ENCODE data around the gene ABCC6.
"Not testable (repeated sequence)": the region's sequence is repeated elsewhere in the genome, so short reads cannot be mapped to it uniquely, and the experiment has no call there.

Gene ABCC6

DNA sequence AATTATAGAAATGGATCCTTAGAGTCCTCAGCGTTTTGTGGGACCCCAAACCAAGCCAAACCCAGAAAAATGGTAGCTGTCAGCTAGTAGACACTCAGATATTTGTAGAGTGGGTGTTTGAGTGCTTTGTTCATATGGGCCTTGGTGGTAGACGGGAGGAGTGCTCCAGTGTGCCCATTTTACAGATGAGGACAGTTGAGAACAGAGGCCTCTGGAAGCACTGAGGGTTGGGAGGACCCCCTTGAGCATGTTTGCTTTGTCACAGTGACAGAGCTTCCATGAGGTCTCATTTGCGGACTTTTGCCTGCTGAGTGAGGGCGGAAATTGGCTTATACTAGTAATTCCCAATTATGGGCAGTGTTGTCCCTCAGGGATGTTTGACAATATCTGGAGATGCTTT lies 111.7 kb downstream of the ABCC6 start:
- Histone ChIP-seq H3K4me1 (ENCODE audit: control insufficient read depth, insufficient read depth, low read length) (no peaks in the 10 kb centered on the region), H3K9ac (ENCODE audit: low read length) (no peak overlapping the region), H3K4me3 (ENCODE audit: low read length) (no peak overlapping the region), H3K27me3 (ENCODE audit: control insufficient read depth, insufficient read depth, low read length) (no peaks in the 10 kb centered on the region), H3K9me3 (ENCODE audit: control insufficient read depth, low read length) (no peaks in the 10 kb centered on the region), H3K36me3 (ENCODE audit: control insufficient read depth, insufficient read depth, low read length) (peaks cover 6% of the 10 kb centered on the region)

DNA sequence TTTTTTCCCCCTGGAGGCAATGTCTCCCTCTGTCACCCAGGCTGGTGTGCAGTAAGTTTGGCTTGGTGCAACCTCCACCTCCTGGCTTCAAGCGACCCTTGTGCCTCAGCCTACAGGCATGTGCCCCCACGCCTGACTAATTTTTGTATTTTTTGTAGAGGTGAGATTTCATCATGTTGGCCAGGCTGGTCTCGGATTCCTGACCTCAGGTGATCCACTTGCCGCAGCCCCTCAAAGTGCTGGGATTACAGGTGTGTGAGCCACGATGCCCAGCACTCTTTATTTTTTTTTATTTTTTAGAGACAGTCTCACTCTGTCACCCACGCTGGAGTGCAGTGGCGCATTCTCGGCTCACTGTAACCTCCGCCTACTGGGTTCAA lies 113.2 kb downstream of the ABCC6 start:
- no peak overlapping the region for H3K9ac ChIP-seq (ENCODE audit: low read length)
- H3K27me3 ChIP-seq (ENCODE audit: control insufficient read depth, insufficient read depth, low read length), result no peaks in the 10 kb centered on the region
- H3K4me1 ChIP-seq (ENCODE audit: control insufficient read depth, insufficient read depth, low read length), result no peaks in the 10 kb centered on the region
- no peaks in the 10 kb centered on the region for H3K9me3 ChIP-seq (ENCODE audit: control insufficient read depth, low read length)
- peaks cover 3% of the 10 kb centered on the region for H3K36me3 ChIP-seq (ENCODE audit: control insufficient read depth, insufficient read depth, low read length)
- no peak overlapping the region for H3K4me3 ChIP-seq (ENCODE audit: low read length)

GRCh38 chr16:16109453-16110110 lies 113.7 kb downstream of the ABCC6 start:
- Histone ChIP-seq H3K27me3 (ENCODE audit: control insufficient read depth, insufficient read depth, low read length) (no peaks in the 10 kb centered on the region), H3K9ac (ENCODE audit: low read length) (no peak overlapping the region), H3K4me1 (ENCODE audit: control insufficient read depth, insufficient read depth, low read length) (no peaks in the 10 kb centered on the region), H3K36me3 (ENCODE audit: control insufficient read depth, insufficient read depth, low read length) (peaks cover 3% of the 10 kb centered on the region), H3K9me3 (ENCODE audit: control insufficient read depth, low read length) (no peaks in the 10 kb centered on the region), H3K4me3 (ENCODE audit: low read length) (no peak overlapping the region)

DNA sequence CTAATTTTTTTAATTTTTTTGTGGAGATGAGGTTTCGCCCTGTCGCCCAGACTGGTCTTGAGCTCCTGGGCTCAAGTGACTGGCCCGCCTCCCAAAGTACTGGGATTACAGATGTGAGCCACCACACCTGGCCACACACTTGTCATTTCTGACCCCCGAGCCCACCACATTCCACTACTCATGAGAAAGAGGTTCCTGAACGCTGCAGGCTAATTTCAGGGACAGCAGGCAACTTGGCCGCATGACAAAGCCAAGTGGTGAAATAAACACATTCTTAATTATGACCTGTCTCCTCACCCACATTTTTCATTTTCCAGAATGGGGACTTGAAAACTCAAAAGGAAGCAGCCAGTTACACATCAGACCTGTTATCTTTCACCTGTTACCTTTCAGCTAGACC lies 114.5 kb downstream of the ABCC6 start:
- Histone ChIP-seq H3K4me1 (ENCODE audit: control insufficient read depth, insufficient read depth, low read length) (no peaks in the 10 kb centered on the region), H3K36me3 (ENCODE audit: control insufficient read depth, insufficient read depth, low read length) (peaks cover 3% of the 10 kb centered on the region), H3K27me3 (ENCODE audit: control insufficient read depth, insufficient read depth, low read length) (no peaks in the 10 kb centered on the region), H3K4me3 (ENCODE audit: low read length) (no peak overlapping the region), H3K9me3 (ENCODE audit: control insufficient read depth, low read length) (no peaks in the 10 kb centered on the region), H3K9ac (ENCODE audit: low read length) (no peak overlapping the region)

GRCh38 chr16:16107839-16108238 lies 115.5 kb downstream of the ABCC6 start:
- Histone ChIP-seq H3K9ac (ENCODE audit: low read length) (no peak overlapping the region), H3K27me3 (ENCODE audit: control insufficient read depth, insufficient read depth, low read length) (no peaks in the 10 kb centered on the region), H3K4me3 (ENCODE audit: low read length) (no peak overlapping the region), H3K4me1 (ENCODE audit: control insufficient read depth, insufficient read depth, low read length) (no peaks in the 10 kb centered on the region), H3K36me3 (ENCODE audit: control insufficient read depth, insufficient read depth, low read length) (peaks cover 6% of the 10 kb centered on the region), H3K9me3 (ENCODE audit: control insufficient read depth, low read length) (no peaks in the 10 kb centered on the region)

DNA sequence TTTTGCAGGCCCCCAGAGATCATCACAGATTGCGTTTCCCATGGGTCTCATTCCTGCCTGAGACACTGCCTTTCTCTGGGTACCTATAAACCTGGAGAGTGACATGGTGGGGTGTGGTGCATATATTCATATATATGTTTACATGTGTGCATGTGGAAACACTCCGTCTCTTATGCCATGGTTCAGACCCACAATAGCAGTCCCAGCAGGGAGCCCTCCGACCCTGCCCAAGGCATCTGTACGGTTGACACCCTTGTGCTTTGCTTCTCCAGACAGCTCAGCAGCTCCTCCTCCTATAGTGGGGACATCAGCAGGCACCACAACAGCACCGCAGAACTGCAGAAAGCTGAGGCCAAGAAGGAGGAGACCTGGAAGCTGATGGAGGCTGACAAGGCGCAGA lies 116.8 kb downstream of the ABCC6 start:
- Histone ChIP-seq H3K4me3 (ENCODE audit: low read length) (no peak overlapping the region), H3K36me3 (ENCODE audit: control insufficient read depth, insufficient read depth, low read length) (peaks cover 11% of the 10 kb centered on the region), H3K9ac (ENCODE audit: low read length) (no peak overlapping the region), H3K4me1 (ENCODE audit: control insufficient read depth, insufficient read depth, low read length) (no peaks in the 10 kb centered on the region), H3K9me3 (ENCODE audit: control insufficient read depth, low read length) (no peaks in the 10 kb centered on the region), H3K27me3 (ENCODE audit: control insufficient read depth, insufficient read depth, low read length) (no peaks in the 10 kb centered on the region)

DNA sequence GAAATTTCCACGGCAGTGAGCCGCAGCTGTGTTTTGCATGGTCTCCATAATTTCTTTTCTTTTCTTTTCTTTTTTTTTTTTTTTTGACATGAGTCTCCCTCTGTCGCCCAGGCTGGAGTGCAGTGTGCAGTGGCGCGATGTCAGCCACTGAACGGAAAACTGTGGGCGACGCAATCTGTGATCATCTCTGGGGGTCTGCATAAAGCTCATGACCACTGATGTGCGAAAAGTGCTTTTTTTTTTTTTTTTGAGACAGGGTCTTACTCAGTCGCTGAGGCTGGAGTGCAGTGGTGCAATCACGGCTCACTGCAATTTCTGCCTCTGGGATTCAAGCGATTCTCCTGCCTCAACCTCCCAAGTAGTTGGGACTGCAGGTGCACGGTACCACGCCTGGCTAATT lies 117.6 kb downstream of the ABCC6 start:
- no peak overlapping the region for H3K9ac ChIP-seq (ENCODE audit: low read length)
- peaks cover 11% of the 10 kb centered on the region for H3K36me3 ChIP-seq (ENCODE audit: control insufficient read depth, insufficient read depth, low read length)
- H3K4me3 ChIP-seq (ENCODE audit: low read length), result no peak overlapping the region
- H3K4me1 ChIP-seq (ENCODE audit: control insufficient read depth, insufficient read depth, low read length), result no peaks in the 10 kb centered on the region
- no peaks in the 10 kb centered on the region for H3K27me3 ChIP-seq (ENCODE audit: control insufficient read depth, insufficient read depth, low read length)
- no peaks in the 10 kb centered on the region for H3K9me3 ChIP-seq (ENCODE audit: control insufficient read depth, low read length)

- peaks cover 11% of the 10 kb centered on the region for H3K36me3 ChIP-seq (ENCODE audit: control insufficient read depth, insufficient read depth, low read length)
- H3K4me3 ChIP-seq (ENCODE audit: low read length); H3K27me3 ChIP-seq (ENCODE audit: control insufficient read depth, insufficient read depth, low read length); H3K9me3 ChIP-seq (ENCODE audit: control insufficient read depth, low read length); H3K4me1 ChIP-seq (ENCODE audit: control insufficient read depth, insufficient read depth, low read length); H3K9ac ChIP-seq (ENCODE audit: low read length): not testable (repeated sequence)
These were observed 118.5 kb downstream of the ABCC6 start for GRCh38 chr16:16104804-16105141.

- not testable (repeated sequence) for H3K9ac ChIP-seq (ENCODE audit: low read length); H3K4me3 ChIP-seq (ENCODE audit: low read length); H3K4me1 ChIP-seq (ENCODE audit: control insufficient read depth, insufficient read depth, low read length); H3K9me3 ChIP-seq (ENCODE audit: control insufficient read depth, low read length); H3K27me3 ChIP-seq (ENCODE audit: control insufficient read depth, insufficient read depth, low read length)
- H3K36me3 ChIP-seq (ENCODE audit: control insufficient read depth, insufficient read depth, low read length), result peaks cover 11% of the 10 kb centered on the region
These were observed 119.0 kb downstream of the ABCC6 start for GRCh38 chr16:16104132-16104803.

DNA sequence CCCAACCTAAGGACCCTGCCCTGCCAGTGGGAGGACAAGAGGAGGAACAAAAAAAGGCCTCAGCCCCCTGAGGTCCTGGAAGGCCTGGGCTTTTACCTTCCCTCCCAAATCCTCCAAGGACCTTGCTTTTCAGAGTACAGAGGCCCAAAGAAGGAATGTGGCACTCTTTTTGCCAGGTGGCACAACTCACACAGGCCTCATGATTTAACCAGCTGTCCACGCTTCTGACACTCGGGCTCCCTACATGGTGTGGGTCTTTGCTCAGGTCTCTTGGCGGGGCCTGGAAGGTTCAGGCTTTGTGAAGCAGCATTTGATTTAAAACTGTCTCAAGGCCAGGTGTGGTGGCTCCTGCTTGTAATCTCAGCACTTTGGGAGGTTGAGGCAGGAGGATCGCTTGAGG lies 120.6 kb downstream of the ABCC6 start:
- no peak overlapping the region for H3K9ac ChIP-seq (ENCODE audit: low read length)
- H3K27me3 ChIP-seq (ENCODE audit: control insufficient read depth, insufficient read depth, low read length), result no peaks in the 10 kb centered on the region
- peaks cover 6% of the 10 kb centered on the region for H3K4me1 ChIP-seq (ENCODE audit: control insufficient read depth, insufficient read depth, low read length)
- no peaks in the 10 kb centered on the region for H3K9me3 ChIP-seq (ENCODE audit: control insufficient read depth, low read length)
- no peak overlapping the region for H3K4me3 ChIP-seq (ENCODE audit: low read length)
- H3K36me3 ChIP-seq (ENCODE audit: control insufficient read depth, insufficient read depth, low read length), result peaks cover 8% of the 10 kb centered on the region

GRCh38 chr16:16101585-16101984 lies 121.7 kb downstream of the ABCC6 start:
- H3K4me3 ChIP-seq (ENCODE audit: low read length), result no peak overlapping the region
- no peaks in the 10 kb centered on the region for H3K27me3 ChIP-seq (ENCODE audit: control insufficient read depth, insufficient read depth, low read length)
- no peak overlapping the region for H3K9ac ChIP-seq (ENCODE audit: low read length)
- H3K9me3 ChIP-seq (ENCODE audit: control insufficient read depth, low read length), result no peaks in the 10 kb centered on the region
- H3K4me1 ChIP-seq (ENCODE audit: control insufficient read depth, insufficient read depth, low read length), result peaks cover 6% of the 10 kb centered on the region
- H3K36me3 ChIP-seq (ENCODE audit: control insufficient read depth, insufficient read depth, low read length), result peaks cover 12% of the 10 kb centered on the region

DNA sequence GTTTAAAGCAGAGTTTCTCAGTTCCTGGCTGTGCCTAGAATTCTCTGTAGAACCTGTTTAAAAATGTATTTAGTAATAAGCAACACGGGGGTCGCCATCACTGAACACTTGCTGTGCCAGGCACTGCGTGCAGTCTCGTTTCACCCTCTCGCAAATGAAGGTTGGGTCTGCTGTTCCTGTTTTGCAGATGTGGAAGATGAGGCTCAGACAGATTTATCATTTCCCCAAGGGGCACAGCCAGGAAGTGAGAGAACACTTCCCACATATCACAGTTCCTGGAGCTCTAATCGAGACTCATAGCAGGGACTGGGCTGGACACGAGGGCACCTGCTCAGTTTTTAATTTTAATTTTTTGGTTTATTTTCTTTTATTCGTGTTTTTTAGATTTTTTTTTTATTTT lies 122.7 kb downstream of the ABCC6 start:
- H3K36me3 ChIP-seq (ENCODE audit: control insufficient read depth, insufficient read depth, low read length), result peaks cover 12% of the 10 kb centered on the region
- peaks cover 6% of the 10 kb centered on the region for H3K4me1 ChIP-seq (ENCODE audit: control insufficient read depth, insufficient read depth, low read length)
- no peaks in the 10 kb centered on the region for H3K27me3 ChIP-seq (ENCODE audit: control insufficient read depth, insufficient read depth, low read length)

DNA sequence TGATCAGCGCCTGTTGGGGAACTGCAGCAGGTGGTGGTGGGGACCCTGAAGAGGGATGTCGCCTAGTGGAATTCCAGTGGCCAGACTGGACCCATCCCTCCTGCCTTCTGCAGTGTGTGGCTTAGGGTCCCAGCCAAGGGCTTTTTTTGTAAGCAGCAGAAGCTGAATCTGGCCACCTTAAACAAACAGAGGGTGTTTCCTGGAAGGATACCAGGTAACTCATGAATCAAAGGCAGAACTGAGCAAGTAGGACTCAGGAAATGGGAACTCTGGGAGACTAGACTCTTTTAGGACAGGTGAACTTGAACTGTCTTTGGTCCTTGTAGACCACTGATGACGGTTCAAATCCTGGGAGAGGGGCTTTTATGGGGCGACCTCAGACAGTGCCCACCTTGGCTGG lies 124.0 kb downstream of the ABCC6 start:
- Histone ChIP-seq H3K36me3 (ENCODE audit: control insufficient read depth, insufficient read depth, low read length) (peaks cover 12% of the 10 kb centered on the region), H3K9ac (ENCODE audit: low read length) (no peak overlapping the region), H3K4me1 (ENCODE audit: control insufficient read depth, insufficient read depth, low read length) (peaks cover 6% of the 10 kb centered on the region)

More for the DNA sequence above, 122.7 kb downstream of the ABCC6 start:
- no peaks in the 10 kb centered on the region for H3K9me3 ChIP-seq (ENCODE audit: control insufficient read depth, low read length)
- no peak overlapping the region for H3K9ac ChIP-seq (ENCODE audit: low read length)
- no peak overlapping the region for H3K4me3 ChIP-seq (ENCODE audit: low read length)

More for the DNA sequence above, 124.0 kb downstream of the ABCC6 start:
- Histone ChIP-seq H3K9me3 (ENCODE audit: control insufficient read depth, low read length) (no peaks in the 10 kb centered on the region), H3K27me3 (ENCODE audit: control insufficient read depth, insufficient read depth, low read length) (no peaks in the 10 kb centered on the region), H3K4me3 (ENCODE audit: low read length) (no peak overlapping the region)
